ENCODE data around the gene CCDC181.

Gene CCDC181

GRCh38 chr1:169427081-169427641, at the start of gene CCDC181:
CCDC181 (minus strand) TSS chr1:169427474; CDS start chr1:169424927, 2,547 bp downstream.
- Histone ChIP-seq H3K4me3 (ENCODE audit: low read depth, low read length) (peak within 1 kb of the TSS; percentile 63), H3K9me3 (ENCODE audit: severe bottlenecking) (no peaks in the 10 kb centered on the region), H3K27me3 (ENCODE audit: insufficient read depth, low read depth, severe bottlenecking) (no peaks in the 10 kb centered on the region), H3K27ac (peak within 1 kb of the TSS; percentile 45), H3K36me3 (no peaks in the 10 kb centered on the region)
- TF ChIP-seq CTCF (IDR thresholded peaks at IDR 0.05; ENCODE audit: low read depth, low read length) = no peak
- DNase-seq = peak; percentile 87

GRCh38 chr1:169475806-169476387, 48.6 kb upstream of the CCDC181 start:
- no peaks in the 10 kb centered on the region for H3K36me3 ChIP-seq
- no peak overlapping the region for H3K4me3 ChIP-seq (ENCODE audit: low read depth, low read length)
- H3K9me3 ChIP-seq (ENCODE audit: severe bottlenecking) = no peaks in the 10 kb centered on the region
- DNase-seq = peak; percentile 7
- no peak overlapping the region for H3K27ac ChIP-seq
- no peak for TF ChIP-seq CTCF (IDR thresholded peaks at IDR 0.05; ENCODE audit: low read depth, low read length)
- no peaks in the 10 kb centered on the region for H3K27me3 ChIP-seq (ENCODE audit: insufficient read depth, low read depth, severe bottlenecking)

- Histone ChIP-seq H3K36me3 (no peaks in the 10 kb centered on the region), H3K27ac (no peak overlapping the region), H3K4me3 (ENCODE audit: low read depth, low read length) (no peak overlapping the region), H3K27me3 (ENCODE audit: insufficient read depth, low read depth, severe bottlenecking) (no peaks in the 10 kb centered on the region), H3K9me3 (ENCODE audit: severe bottlenecking) (no peaks in the 10 kb centered on the region)
- DNase-seq = no peak
- no peak for TF ChIP-seq CTCF (IDR thresholded peaks at IDR 0.05; ENCODE audit: low read depth, low read length)
Observed at GRCh38 chr1:169474302-169474995, 47.2 kb upstream of the CCDC181 start.

- Histone ChIP-seq H3K4me3 (ENCODE audit: low read depth, low read length) (no peak overlapping the region), H3K27me3 (ENCODE audit: insufficient read depth, low read depth, severe bottlenecking) (no peaks in the 10 kb centered on the region), H3K9me3 (ENCODE audit: severe bottlenecking) (no peaks in the 10 kb centered on the region), H3K27ac (no peak overlapping the region), H3K36me3 (no peaks in the 10 kb centered on the region)
- TF ChIP-seq CTCF (IDR thresholded peaks at IDR 0.05; ENCODE audit: low read depth, low read length) = no peak
- DNase-seq = no peak
Observed at GRCh38 chr1:169473347-169473746, 46.1 kb upstream of the CCDC181 start.

DNA sequence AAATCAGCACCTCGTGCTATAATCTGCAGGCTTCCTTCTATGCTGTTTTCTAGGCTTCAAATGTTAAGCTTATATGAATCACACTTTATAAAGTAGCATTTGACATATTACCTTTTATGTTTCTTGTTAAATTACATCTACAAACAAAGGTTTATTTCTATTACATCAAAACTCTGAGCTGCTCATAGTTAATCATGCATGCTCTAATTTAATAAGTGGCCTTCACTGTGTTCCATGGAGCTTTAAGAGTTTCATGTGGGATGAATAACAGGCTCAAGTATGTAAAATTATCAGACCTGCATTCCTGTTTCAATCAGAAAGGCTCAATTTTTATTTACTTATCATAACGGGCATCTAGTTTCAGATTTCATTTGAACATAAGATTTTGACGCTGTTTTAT, 45.5 kb upstream of the CCDC181 start:
- DNase-seq = no peak
- TF ChIP-seq CTCF (IDR thresholded peaks at IDR 0.05; ENCODE audit: low read depth, low read length) = no peak
- Histone ChIP-seq H3K27me3 (ENCODE audit: insufficient read depth, low read depth, severe bottlenecking) (no peaks in the 10 kb centered on the region), H3K9me3 (ENCODE audit: severe bottlenecking) (no peaks in the 10 kb centered on the region), H3K36me3 (no peaks in the 10 kb centered on the region), H3K27ac (no peak overlapping the region), H3K4me3 (ENCODE audit: low read depth, low read length) (no peak overlapping the region)
